SH-SY5Y (cell line): ENCODE measurements around the gene IRF8.

Source experiments
- GATA2 ChIP-seq: IDR thresholded peaks from 2 replicates; pipeline ENCODE4 v1.6.1; 2011; ENCODE audit warnings: mild to moderate bottlenecking, low read depth, low read length
- GATA3 ChIP-seq: IDR thresholded peaks from 2 replicates; pipeline ENCODE4 v1.6.1; 2011; ENCODE audit warnings: low read depth, mild to moderate bottlenecking, low read length, moderate library complexity

DNA sequence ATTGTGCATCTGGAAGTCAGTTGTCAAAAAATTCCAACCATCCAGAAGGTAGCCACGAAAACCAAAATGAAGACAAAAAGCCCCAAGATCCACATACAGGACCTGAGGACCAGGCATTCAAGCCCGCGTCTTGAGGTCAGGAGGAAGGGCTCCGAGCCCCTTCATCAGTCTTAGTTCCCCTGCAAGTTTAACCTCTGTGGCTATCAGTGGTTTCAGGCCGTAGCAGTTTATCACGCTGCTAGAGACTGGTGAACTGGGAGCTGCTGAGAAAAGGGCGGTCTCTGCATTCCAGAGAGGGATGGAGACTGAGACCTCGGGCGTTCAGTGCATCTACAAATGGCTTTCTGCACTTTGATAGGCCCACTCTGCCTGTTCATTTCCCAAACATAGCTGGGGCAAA lies 70.6 kb downstream of the IRF8 start:
- TF ChIP-seq GATA2 (no peak), GATA3 (no peak)
